GM12891 (cell line): ENCODE data around the gene ADNP.

Source experiments
- POLR2A ChIP-seq: IDR thresholded peaks from 2 replicates; pipeline ENCODE4 v1.6.1; 2011; ENCODE audit warnings: low read depth, low read length, control low read depth
- POLR2AphosphoS5 ChIP-seq: IDR thresholded peaks from 2 replicates; pipeline ENCODE4 v1.6.1; 2011; ENCODE audit warnings: low read depth, low read length, control low read depth
- POU2F2 ChIP-seq: IDR thresholded peaks from 2 replicates; pipeline ENCODE4 v1.6.1; 2011; ENCODE audit warnings: low read depth, mild to moderate bottlenecking, control low read depth, low read length, moderate library complexity
- SPI1 ChIP-seq: IDR thresholded peaks from 2 replicates; pipeline ENCODE4 v1.6.1; 2011; ENCODE audit warnings: low read depth, low read length, control low read depth
- TAF1 ChIP-seq: IDR thresholded peaks from 2 replicates; pipeline ENCODE4 v1.6.1; 2011; ENCODE audit warnings: low read depth, low read length, control low read depth

- TF ChIP-seq TAF1: no peak
- TF ChIP-seq POLR2A: no peak
- TF ChIP-seq POU2F2: no peak
- TF ChIP-seq POLR2AphosphoS5: no peak
- no peak for TF ChIP-seq SPI1
Measured at GRCh38 chr20:50872560-50873425, 58.4 kb downstream of the ADNP start.
